GM21529 (cell line): ENCODE measurements around the gene MAP4K1.

ENCODE experiments used
- ATAC-seq: cut with Tn5 transposase; IDR thresholded peaks from one replicate; pipeline ENCODE4 v1.9.1; 2021; ENCODE audit not compliant: unreplicated experiment

The MAP4K1 gene

DNA sequence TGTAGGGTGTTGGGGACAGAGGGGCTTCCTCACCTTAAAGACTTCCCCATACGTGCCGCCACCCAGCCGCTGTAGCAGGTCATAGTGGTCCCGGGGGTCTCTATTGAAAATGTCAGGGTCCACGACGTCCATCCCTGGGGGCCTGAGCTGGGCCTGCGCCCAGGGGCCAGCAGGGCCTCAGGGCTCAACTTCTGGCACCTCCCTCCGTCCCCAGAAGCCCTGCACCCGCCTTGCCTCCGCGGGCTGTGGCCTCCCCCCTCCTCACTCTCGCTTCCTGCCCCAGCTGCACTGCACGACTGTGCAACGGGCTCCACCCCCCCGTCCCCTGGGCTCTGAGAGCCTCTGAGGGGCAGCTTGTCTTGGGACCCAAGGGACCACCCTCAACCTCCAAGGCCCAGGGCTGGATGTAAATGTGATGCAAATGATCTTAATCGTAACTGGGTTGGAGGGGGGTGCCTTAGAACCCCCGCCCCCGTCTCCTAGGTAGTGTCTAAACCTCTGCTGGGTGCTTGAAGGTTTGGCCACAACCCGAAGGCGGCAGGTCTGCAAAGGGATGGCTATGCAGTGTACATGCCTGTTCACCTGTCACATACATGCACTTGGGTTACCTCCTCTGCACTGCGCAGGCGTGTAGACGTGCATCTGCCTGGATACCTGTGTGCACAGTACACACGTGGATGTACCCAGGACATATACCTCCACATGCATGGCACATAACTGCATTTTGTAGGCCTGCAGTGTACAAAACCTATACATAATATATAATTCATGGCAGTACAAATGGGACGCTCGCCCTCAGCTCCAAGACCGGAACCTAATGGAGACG lies at the start of gene MAP4K1:
Gene MAP4K1 (minus strand): TSS at position 190 of the 826 bp plus-strand sequence. CDS start 58 bp downstream, at position 132.
- ATAC-seq, result peak; percentile 62

DNA sequence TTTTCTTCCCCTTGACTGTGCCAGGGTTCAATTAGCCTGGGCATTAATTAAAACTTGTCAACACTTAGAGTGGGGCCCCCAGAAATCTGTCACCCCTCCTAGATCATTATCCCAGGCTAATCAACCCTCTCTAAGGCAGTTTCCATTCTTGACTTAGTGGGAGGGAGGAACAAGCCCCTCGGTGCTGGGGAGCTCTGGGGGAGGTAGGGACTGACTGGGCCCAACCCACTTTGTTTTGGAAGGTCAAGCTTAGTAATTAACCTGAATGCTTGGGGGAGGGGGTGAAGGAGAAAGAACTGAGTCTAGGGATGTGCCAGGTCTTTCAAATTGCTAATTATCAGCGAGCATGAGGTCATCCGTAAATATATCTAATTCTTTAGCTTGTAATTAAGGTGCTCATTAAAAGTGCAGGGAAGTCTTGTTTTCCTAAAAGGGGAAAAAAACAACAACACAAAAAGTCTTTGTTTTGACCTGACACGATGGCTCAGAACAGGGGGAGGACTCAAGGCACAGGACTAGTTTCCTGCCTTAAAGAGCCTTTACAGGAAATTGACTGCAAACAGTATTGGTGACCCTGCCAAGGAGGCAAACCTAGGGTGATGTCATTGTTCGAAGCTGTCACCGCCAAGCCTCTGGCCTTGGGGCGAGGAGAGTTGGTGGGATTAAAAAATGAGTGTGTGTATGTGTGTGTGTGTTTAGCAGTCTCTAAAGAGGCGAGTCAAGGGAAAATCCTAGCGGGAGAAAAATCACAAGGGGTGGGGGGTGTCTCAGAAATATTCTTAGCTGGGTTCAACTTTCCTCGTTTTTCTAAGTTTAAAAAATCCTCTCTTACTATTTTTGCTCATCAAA lies 49.1 kb upstream of the MAP4K1 start:
- ATAC-seq, result no peak

DNA sequence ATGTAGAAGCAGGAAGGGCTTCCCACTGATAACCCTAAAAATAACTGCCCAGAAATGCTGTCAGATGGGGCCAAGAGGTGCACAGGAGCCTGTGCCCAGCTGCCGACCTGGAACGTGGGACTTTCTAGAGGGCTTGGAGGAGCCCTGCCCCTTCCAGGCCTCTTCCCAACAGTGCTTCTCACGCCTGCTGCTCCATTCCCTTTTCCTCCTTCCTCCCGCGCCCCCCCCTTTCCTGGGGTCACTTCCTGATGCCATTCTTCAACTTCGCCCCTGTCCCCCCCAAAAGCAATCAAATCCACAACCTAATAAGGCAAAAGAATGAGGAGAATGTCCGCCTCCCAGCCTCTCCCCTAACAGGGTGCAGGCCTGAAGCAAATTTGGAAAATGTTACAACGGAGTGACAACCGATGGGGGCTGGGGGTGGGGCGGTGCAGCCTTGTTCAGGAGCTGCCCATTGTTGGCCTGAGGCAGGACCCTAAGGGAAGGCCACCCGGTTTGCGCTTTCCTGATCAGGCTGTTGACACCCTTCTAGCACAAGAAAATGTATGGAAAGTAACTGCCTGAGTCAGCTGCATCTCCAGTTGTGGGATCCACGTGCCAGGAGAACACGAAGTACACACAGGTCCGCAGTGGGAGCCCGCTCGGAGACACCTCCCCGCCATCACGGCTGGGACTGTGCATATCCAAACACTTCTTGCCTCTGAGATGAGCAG lies 48.4 kb upstream of the MAP4K1 start:
- no peak for ATAC-seq

DNA sequence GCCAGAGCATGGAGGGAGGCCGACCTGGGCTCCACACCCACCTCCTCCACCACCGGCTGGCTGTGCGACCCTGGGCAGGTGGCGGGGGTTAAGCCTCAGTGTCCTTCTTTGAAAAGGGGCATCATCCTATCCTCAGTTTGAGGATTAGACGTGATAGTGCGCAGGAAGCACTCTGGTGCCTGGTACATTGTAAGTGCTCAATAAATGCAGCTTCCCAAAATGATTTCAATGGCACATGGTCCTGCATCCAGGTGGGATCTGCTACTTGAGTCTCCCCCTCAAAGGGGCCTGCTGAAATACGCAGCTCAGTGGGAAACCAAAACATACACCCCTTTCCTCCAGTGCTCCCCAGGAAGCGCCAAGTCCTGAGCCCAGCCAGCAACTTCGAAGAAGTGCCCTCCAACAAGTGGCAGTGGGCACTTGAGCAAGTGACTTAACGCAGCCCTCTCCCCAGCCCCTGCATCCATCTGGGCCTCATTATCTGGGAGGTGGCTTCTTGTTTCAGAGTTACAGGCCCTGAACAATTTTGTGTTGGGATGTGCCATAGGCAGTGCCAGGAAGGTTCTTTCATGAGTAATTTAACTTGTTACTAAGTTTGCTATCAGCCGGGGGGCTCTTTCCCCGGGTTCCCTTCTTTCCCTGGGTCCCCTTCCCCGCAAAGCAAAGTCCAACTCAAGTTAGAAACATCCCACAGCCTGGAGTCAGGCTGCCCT lies 47.6 kb upstream of the MAP4K1 start:
- no peak for ATAC-seq

DNA sequence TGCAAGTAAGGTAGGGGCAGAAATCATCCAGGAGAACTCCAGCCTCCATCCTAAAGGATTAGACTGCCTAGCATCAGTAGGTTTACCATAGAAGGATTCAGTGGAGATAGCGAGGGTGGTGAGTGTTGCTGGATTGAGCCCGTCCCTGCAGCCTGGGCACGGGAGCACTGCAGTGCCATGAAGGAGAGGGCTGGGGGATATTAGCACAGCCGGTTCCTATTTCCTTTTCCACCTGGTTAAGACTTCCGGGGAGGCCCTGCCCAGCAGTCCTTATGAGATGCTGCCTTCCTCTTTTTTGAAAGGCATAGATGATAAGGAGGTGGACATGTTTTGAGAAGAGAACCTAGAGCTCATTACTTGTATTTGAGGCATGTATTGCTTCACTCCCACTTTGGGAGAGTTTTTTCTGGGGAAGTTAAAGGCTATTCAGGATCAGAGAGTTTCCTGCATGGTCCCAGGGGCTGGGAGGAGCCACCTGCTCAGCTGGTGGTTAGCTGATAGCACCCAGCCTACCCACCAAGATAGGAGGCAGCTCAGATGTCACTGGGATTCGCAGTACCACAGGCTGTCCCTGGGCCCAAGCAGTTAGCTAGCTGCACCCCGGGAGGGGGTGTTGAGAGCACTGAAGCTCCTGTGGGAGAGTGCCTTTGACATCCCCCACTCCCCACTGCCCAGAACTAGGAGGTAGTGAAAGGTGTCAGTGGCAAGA lies 46.9 kb upstream of the MAP4K1 start:
- ATAC-seq, result no peak

DNA sequence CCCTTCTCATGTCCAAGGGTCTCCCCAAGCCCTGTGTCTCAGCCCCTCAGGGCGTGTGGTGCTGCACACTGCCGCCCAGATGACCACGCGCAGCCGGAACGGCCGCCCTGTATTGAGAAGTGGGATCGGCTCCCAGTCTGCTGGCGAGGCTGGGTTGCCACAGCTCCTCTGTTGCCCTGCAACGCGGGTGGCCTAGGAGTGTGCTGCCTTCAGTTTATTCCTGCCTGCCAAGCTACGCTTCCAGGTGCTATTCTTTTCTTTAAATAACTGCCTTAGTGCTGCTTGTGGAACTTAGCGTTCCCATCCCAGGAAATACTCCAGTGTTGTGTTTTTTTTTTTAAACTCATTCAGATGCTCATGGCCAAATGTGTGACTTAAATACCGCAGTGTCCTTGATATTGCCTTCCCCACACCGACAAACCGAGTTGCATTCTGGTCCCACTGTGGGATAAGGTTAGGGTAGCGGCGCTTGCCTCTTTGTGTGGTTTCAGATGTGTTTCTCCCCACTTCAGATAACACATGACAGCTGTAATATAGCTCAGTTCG lies 46.3 kb upstream of the MAP4K1 start:
- no peak for ATAC-seq

DNA sequence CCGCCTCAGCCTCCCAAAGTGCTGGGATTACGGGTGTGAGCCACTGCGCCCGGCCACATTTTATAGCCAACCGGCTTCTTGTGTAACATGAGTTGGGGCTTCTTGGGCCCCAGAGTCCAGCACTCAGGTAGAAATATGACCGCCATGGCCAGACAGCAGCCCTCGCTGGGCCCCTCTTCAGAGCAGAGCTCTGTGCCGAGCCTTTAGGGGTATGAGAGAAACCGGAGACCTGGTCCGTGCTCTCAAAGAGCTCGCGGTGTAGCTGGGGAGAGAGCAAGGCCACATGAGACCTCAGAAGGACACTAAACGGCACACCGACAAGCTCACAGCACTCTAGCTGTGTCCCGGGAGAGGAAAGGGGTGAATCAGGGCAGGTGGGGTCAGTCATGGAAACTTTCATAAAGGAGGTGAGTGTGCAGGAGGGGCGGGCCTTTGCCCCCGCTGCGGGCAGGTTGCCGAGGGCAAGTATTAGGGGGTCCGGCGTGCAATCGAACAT lies 45.5 kb upstream of the MAP4K1 start:
- no peak for ATAC-seq

DNA sequence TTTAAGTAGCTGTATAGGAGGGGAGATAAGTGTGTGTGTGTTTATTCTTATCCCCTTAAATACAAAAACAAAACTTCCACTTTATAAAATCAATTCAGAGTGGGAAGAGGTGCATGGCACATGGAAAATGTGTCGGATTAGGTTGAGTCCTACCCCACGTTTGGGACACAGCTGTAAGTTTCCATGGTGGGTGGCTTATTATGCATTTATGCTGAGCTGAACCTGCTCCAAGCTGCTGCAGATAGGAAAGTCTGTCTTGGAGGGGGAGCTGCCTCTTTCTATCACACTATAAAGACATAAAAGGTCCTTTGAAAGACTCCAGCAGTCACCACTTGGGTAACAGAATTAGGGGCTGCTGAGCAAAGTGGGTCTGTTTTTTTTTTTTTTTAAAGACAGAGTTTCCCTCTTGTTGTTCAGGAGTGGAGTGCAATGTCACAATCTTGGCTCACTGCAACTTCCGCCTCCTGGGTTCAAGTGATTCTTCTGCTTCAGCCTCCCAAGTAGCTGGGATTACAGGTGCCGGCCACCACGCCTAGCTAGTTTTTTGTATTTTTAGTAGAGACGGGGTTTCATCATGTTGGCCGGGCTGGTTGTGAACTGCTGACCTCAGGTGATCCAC lies 44.9 kb upstream of the MAP4K1 start:
- no peak for ATAC-seq

DNA sequence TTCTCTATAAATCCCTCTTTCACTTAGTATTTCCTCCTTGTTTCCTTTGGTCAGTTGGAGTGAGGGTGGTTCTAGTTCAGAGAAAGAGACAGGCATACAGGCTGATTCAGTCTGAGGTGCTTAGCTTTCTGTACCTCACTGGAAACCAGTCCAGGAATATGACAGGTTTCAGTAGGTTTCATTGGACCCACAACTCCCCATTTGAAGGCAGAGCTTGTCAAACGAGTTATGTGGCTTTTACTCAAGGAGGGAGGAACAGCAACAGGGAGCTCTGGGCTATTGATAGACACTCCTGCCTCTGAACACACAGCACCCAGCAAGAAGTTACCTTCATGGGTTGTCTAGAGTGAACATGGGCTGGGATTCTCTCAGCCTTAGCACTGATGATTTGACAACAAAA lies 44.2 kb upstream of the MAP4K1 start:
- no peak for ATAC-seq

DNA sequence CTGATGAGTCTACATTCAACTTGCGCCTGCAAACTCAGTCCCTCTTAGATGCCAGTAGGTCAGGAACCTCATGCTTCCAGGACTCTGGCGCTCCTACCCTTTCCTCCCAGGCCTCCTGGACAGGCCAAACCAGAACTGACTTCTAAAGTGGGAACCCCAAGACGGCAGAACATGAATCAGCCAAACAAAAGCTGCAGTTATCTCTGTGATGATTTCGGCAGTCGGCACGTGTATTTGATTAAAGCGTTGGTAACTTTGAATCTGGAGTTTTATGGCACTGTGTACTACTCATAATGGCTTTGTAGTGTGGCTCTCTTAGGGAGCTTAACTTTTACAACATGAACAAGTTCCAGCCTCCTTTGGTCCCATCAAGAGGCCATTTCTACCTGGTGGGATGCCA lies 43.4 kb upstream of the MAP4K1 start:
- no peak for ATAC-seq

DNA sequence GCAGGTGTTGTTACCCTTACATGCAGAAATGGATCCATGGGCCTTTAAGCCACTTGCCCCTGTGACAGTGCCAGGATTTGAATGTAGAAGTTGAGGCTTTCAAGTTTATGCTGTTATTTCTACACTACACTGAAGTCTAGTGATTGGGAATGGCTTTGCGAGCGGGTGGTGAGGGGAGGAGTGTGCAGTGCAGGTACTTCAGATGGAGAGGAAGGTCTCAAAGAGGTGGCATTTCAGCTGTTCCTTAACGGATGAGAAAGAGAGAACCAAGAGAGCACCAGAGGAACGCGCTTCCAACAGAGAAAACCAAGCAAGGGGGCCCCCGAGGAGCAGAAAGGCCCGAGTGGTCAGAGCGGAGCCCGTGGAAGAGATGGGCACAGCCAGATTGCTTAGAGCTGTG lies 43.0 kb upstream of the MAP4K1 start:
- ATAC-seq, result no peak

DNA sequence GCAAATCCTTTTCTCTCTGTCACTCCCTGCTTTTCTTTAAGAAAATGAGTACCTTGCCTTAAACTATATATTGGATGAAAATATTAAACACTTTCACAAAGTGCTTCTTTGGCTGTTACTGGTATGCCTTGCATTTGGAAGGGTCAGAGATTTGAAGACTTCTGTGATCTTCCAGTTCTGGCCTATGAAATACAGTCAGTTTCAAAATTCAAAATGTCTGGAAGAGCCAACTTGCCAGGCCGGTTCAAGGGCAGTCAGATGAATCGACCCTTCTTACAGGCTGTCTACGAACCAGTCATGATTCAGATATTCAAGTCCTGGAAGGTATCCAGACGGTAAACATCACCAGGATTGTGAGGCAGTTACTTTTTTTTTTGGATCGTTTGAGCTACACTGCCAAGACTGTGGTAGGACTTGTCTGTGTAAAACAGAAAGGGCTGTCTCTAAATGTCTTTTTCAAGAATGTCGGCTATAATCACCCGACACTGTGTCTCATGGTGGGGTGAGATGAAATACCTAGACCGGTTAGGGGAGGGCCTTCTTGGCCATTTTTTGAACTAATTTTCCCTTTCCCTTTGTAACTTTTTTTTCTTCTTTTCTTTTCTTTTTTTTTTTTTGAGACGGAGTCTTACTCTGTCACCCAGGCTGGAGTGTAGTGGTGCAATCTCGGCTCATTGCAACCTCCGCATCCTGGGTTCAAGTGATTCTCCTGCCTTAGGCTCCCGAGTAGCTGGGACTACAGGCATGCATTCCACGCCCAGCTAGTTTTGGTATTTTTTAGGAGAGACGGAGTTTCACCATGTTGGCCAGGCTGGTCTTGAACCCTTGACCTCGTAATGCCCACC lies 40.9 kb upstream of the MAP4K1 start:
- no peak for ATAC-seq

DNA sequence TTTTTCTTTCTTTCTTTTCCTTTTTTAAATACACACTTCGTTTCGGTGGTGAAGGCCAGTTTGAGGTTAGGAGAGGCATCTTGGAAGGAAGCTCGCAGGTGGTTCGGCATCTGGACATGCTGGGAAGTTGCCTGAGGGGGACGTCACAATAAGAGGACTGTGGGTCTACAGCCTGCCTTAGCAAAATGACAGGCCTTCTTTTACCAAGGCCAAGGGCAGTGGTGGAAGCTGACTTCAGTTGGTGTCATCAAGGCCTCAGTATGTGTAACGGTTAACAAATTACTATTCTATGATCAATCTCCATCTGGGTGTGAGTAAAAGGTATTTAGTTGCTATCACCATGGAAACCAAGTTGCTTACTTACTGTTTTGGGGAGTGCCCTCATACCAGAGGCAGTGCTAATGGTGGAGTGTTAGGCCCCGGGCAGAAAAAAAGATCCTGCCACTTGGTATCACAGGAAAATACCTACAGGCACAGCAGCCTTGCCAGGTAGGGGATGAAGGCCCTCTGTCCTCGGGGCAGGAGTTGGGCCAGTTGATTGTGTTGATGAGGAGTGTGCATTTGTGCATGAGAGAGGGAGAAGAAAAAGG lies 40.0 kb upstream of the MAP4K1 start:
- ATAC-seq, result no peak

DNA sequence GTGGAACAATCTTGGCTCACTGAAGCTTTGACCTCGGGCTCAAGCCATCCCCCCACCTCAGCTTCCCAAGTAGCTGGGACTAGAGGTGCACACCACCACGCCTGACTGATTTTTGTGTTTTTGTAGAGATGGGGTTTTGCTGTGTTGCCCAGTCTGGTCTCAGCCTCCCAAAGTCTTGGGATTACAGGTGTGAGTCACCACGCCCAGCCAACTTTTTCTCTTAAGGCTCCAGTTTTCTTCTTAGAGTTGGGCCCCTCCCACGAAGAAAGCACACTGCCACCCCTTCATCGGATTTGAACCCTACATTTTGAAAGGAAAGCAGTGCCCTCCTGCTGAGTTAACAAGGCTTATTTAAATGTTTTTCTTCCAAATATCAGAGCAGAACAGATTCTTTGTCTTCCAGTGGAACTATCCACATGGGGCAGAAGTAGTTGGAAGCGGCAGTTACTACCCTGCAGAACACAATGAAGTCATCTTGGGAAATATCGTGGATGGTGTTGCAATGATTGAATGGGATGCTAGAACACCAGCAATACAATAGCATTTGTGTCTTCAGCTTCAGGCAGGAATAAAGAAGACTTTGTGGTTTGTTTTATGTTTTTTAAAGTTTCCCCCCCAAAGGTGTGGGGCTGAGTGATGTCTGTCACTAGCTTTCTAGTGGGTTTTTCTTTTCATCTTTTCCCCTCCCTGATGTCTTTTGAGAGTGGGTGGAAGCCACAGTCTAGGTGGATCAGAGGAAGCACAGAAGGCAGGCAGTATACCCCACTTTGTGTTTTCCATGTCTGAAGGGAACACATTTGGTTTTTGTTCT lies 38.6 kb upstream of the MAP4K1 start:
- ATAC-seq, result no peak

DNA sequence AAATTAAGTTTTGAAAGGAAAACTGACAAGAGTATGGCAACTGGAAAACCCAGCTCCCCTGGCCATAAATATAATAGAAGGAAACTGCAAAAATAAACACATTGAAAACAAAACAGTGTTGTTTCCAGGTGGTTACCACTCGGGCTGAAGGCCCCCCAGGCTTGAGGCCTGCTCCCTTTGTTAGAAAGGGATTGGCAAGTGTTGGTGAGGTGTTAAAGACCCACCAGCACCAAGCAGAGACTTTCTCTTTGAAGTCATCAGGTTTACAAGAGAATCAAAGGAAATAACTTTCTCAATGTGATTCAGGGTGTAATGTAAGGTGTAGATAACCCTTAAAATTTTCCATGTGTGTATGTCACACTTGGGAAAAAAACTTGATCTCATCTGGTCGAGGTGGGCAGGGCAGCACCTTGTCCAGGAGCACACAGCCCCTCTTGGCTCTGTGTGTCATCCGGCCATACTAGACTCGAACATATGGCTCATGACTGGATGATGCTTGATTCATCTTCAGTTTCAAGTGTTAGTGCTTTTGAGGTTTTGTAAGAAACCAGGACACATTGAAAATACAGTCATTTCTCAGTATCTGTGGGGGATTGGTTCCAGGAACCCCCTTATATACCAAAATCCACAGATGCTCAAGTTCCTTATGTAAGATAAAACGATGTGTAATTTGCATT lies 37.5 kb upstream of the MAP4K1 start:
- ATAC-seq, result no peak

DNA sequence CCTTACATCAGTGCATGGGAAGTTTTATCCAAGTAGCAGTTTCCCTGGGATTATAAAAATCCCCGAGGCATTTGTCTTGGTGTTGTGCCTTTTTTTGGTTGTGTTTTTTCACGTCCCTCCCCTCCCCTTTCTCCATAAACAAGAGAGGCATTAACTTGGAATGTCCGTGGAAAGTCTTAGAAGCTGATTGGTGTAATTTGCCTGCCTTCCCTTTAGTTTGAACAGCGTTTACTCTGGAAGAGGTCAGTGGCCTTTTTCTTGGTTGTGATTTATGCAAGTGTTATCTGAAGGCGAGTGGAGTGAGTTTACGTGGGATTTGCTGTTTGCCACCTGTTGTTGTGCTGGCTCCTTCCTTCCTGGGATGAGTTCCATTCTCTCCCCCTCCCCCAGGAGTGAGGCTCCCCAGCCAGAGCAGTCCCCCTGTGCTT lies 36.9 kb upstream of the MAP4K1 start:
- no peak for ATAC-seq
